GM12878 (cell line): ENCODE data around the gene MANF. TPM values are rescaled to one million over a fixed set of nuclear protein-coding genes. Genes with fewer than 3 reads are reported as not detected.

Source experiments
- ATAC-seq: fragments of 200-7000 bp; cut with Tn5 transposase; 3 replicates; pipeline ENCODE4 v1.9.1; 2020; ENCODE audit warnings: mild to moderate bottlenecking, moderate library complexity
- BruUV-seq: library from RNA; stranded (reverse); fragments of 400-500 nt; replicated peaks from 2 replicates; lab custom pipeline; 2021; lab: Mats Ljungman, UMichigan
- CTCF ChIA-PET: fragments of 300-600 bp; sonication (Branson Sonifier 250); formaldehyde crosslinking; extraction: SDS; loops from one replicate; lab custom pipeline; 2021; ENCODE audit warnings: inconsistent platforms; lab: Yijun Ruan, JAX
- POLR2A ChIA-PET: fragments of 350-600 bp; formaldehyde crosslinking; extraction: SDS; loops from one replicate; lab custom pipeline; 2021; ENCODE audit warnings: inconsistent platforms; lab: Charles Lee
- RAD21 ChIA-PET: fragments of 300-600 bp; sonication (Branson Sonifier 250); formaldehyde crosslinking; loops from one replicate; lab custom pipeline; 2023; ENCODE audit warnings: antibody characterized with exemption; ENCODE audit not compliant: unreplicated experiment; lab: Charles Lee
- SMC1A ChIA-PET: fragments of 300-600 bp; sonication (Branson Sonifier 250); formaldehyde crosslinking; loops from one replicate; lab custom pipeline; 2023; ENCODE audit not compliant: unreplicated experiment, uncharacterized antibody; lab: Charles Lee
- DNase-seq: peaks from one replicate; pipeline ENCODE4 v3.0.0-alpha.2; 2011; ENCODE audit warnings: low read depth, low spot score
- FAIRE-seq: peaks from 3 replicates; lab custom pipeline; 2011; peaks lifted over from hg19 to GRCh38; lab: Jason Lieb, UNC
- H2AFZ ChIP-seq: 2 replicates; pipeline ENCODE4 v1.6.0; 2011; ENCODE audit warnings: low read depth, low read length, control low read depth; ENCODE audit not compliant: control insufficient read depth
- H3K27ac ChIP-seq: 2 replicates; pipeline ENCODE4 v1.5.1; 2011; ENCODE audit warnings: control low read depth; ENCODE audit not compliant: control insufficient read depth, insufficient read depth
- H3K27me3 ChIP-seq, 2 experiments: replicated peaks in 1 of 2; 2 replicates each; pipeline versions ENCODE4 v1.6.0 to v1.6.1; 2011; ENCODE audit warnings: low read length in 1 of 2; ENCODE audit not compliant: control insufficient read depth in 2 of 2, insufficient read depth in 2 of 2
- H3K36me3 ChIP-seq, 2 experiments: 2 replicates each; pipeline ENCODE4 v1.5.1; 2011; ENCODE audit warnings: low read length in 1 of 2; ENCODE audit not compliant: control insufficient read depth in 2 of 2, insufficient read depth in 2 of 2
- H3K4me1 ChIP-seq: 2 replicates; pipeline ENCODE4 v1.6.1; 2011; ENCODE audit warnings: mild to moderate bottlenecking, low read length, moderate library complexity, mixed read lengths; ENCODE audit not compliant: control insufficient read depth, insufficient read depth
- H3K4me2 ChIP-seq: 2 replicates; pipeline ENCODE4 v1.6.0; 2011; ENCODE audit warnings: control low read depth; ENCODE audit not compliant: control insufficient read depth, insufficient read depth
- H3K4me3 ChIP-seq: fragments of 200-600 bp; sonication (generic); 2 replicates; pipeline ENCODE4 v1.5.1; 2016
- H3K79me2 ChIP-seq: 2 replicates; pipeline ENCODE4 v1.6.0; 2011; ENCODE audit warnings: low read length; ENCODE audit not compliant: control insufficient read depth, insufficient read depth
- H3K9ac ChIP-seq: 2 replicates; pipeline ENCODE4 v1.8.0; 2011; ENCODE audit warnings: low read length, control low read depth, mixed read lengths; ENCODE audit not compliant: control insufficient read depth, insufficient read depth
- H3K9me3 ChIP-seq: replicated peaks from 3 replicates; pipeline ENCODE4 v1.5.1; 2011; ENCODE audit warnings: mild to moderate bottlenecking, low read length; ENCODE audit not compliant: control insufficient read depth, insufficient read depth
- H4K20me1 ChIP-seq: 2 replicates; pipeline ENCODE4 v1.6.0; 2011; ENCODE audit not compliant: control insufficient read depth, insufficient read depth
- ATF2 ChIP-seq: IDR thresholded peaks from 2 replicates; pipeline ENCODE4 v1.6.1; 2012; ENCODE audit warnings: low read length, inconsistent platforms
- BRCA1 ChIP-seq: IDR thresholded peaks from 2 replicates; pipeline ENCODE4 v1.6.1; 2011; ENCODE audit warnings: low read depth, low read length, improper control_type of control experiment
- CBX3 ChIP-seq: fragments of 200-600 bp; sonication (generic); IDR thresholded peaks from 2 replicates; pipeline ENCODE4 v1.6.1; 2016; ENCODE audit warnings: low read depth, borderline replicate concordance
- EGR1 ChIP-seq, 2 experiments: IDR thresholded peaks; 1 replicate in 1 of 2; 2 replicates in 1 of 2; pipeline ENCODE4 v1.6.1; 2011 to 2012; ENCODE audit warnings: low read depth in 2 of 2, low read length in 2 of 2, borderline replicate concordance in 1 of 2, mild to moderate bottlenecking in 1 of 2, moderate library complexity in 1 of 2
- IKZF2 ChIP-seq, 2 experiments: fragments of 450-650 bp; IDR thresholded peaks; 2 replicates each; pipeline ENCODE4 v1.6.1; 2017; ENCODE audit warnings: mild to moderate bottlenecking in 2 of 2, moderate library complexity in 2 of 2
- IRF5 ChIP-seq: fragments of 450-650 bp; IDR thresholded peaks from 2 replicates; pipeline ENCODE4 v1.6.1; 2017; ENCODE audit warnings: borderline replicate concordance
- JUNB ChIP-seq: IDR thresholded peaks from 2 replicates; pipeline ENCODE4 v1.6.1; 2016; ENCODE audit warnings: antibody characterized with exemption, mild to moderate bottlenecking
- MTA3 ChIP-seq: IDR thresholded peaks from 2 replicates; pipeline ENCODE4 v1.6.1; 2012; ENCODE audit warnings: low read length, inconsistent platforms, borderline replicate concordance
- NR2C1 ChIP-seq: fragments of 450-650 bp; IDR thresholded peaks from 2 replicates; pipeline ENCODE4 v1.6.1; 2017; ENCODE audit warnings: antibody characterized with exemption, mild to moderate bottlenecking, moderate library complexity
- STAT1 ChIP-seq: fragments of 450-650 bp; conservative IDR thresholded peaks from 2 replicates; pipeline ENCODE4 v1.6.1; 2014; ENCODE audit warnings: antibody characterized with exemption, mild to moderate bottlenecking
- SUPT20H ChIP-seq: IDR thresholded peaks from 2 replicates; pipeline ENCODE4 v1.6.1; 2011; ENCODE audit warnings: low read depth, mild to moderate bottlenecking, low read length, moderate library complexity, borderline replicate concordance; ENCODE audit not compliant: control insufficient read depth
- SUZ12 ChIP-seq: fragments of 200-600 bp; sonication (generic); IDR thresholded peaks from one replicate; pipeline ENCODE4 v1.6.1; 2018; ENCODE audit warnings: antibody characterized with exemption, mild to moderate bottlenecking; ENCODE audit not compliant: unreplicated experiment
- WGBS: methylation state at CpG from one replicate; pipeline ENCODE4 v1.1.6; 2016; ENCODE audit warnings: low lambda C conversion rate; ENCODE audit not compliant: insufficient replicate concordance, insufficient coverage; ENCODE audit errors: missing lambda C conversion rate; 5-methylcytosine and 5-hydroxymethylcytosine counted together
- in situ Hi-C: fragments of 300-500 bp; cut with MboI; formaldehyde crosslinking; loops from 9 replicates; pipeline ENCODE4 v1.14.3; 2018; ENCODE audit warnings: mixed read lengths
- intact Hi-C: fragments of 100-400 bp; cut with micrococcal nuclease; formaldehyde crosslinking; loops from one replicate; pipeline ENCODE4 v1.14.2; 2022; ENCODE audit not compliant: unreplicated experiment
- polyA plus RNA-seq, 11 experiments: library from polyadenylated mRNA; depleted of rRNA in 4 of 11; unstranded in 6 of 11; stranded (reverse) in 5 of 11; fragments of >200 nt; fragmentation: Nextera tagmentation in 4 of 11; fragmentation: Illumina TruSeq in 1 of 11; extraction: Ambion mirVana in 4 of 11; extraction: Trizol in 1 of 11; gene quantifications; 1 replicate in 1 of 11; 2 replicates in 10 of 11; pipeline versions ENCODE4 v1.2.1 to v1.2.3, GENCODE V29; 2011 to 2016; ENCODE audit warnings: inconsistent platforms in 2 of 11, missing spikeins in 2 of 11, low read depth in 1 of 11
- total RNA-seq, 4 experiments: library from RNA; depleted of rRNA in 3 of 4; stranded (reverse); fragments of >200 nt in 3 of 4; fragmentation: Illumina TruSeq in 1 of 4; extraction: Trizol in 1 of 4; gene quantifications; 2 replicates each; pipeline versions ENCODE4 v1.2.1 to v1.2.3, GENCODE V29; 2013 to 2021

Gene MANF
- total and polyA plus RNA-seq, 10 of the 15 experiments (the other 5 are each of a cell fraction or from before 2014, with no cell fraction given) = 22.0 to 120 (median 82.9) TPM

GRCh38 chr3:51436998-51437639, 52.0 kb downstream of the MANF start:
- TF ChIP-seq NR2C1 (no peak), SUZ12 (no peak), ATF2 (no peak), STAT1 (no peak), IRF5 (no peak), JUNB (no peak), BRCA1 (no peak), EGR1 (IDR thresholded peaks at IDR 0.05; ENCODE audit: borderline replicate concordance in 1 of 2, low read depth in 2 of 2, low read length in 2 of 2) (no peak), IKZF2 (IDR thresholded peaks at IDR 0.05) (no peak), MTA3 (no peak), SUPT20H (no peak), CBX3 (no peak)
- no peaks in the 10 kb centered on the region for H3K27me3 ChIP-seq
- H3K79me2 ChIP-seq = no peaks in the 10 kb centered on the region
- H3K4me1 ChIP-seq = no peaks in the 10 kb centered on the region
- H4K20me1 ChIP-seq = no peaks in the 10 kb centered on the region
- H3K36me3 ChIP-seq = peaks cover 5 to 26% of the 10 kb centered on the region in 2 experiments
- CTCF ChIA-PET = interaction anchor here (0.7 to 3.0 kb wide), 3 partner anchors 17 to 399 kb away, joined by 3 to 8 read pairs (median 3); no protein-coding TSS in a partner anchor
- no peak overlapping the region for H3K9ac ChIP-seq
- POLR2A ChIA-PET = no interaction called here
- ATAC-seq = no peak
- RAD21 ChIA-PET = no interaction called here
- no TSS peak for BruUV-seq
- H3K27ac ChIP-seq = no peak overlapping the region
- in situ Hi-C loops = no loop called here
- SMC1A ChIA-PET = no interaction called here
- no peak for DNase-seq
- no peak overlapping the region for H3K4me2 ChIP-seq
- intact Hi-C loops = no loop called here
- no peak for FAIRE-seq
- WGBS = 97% methylated on average over 8 of the region's 8 CpGs
- H2AFZ ChIP-seq = no peak overlapping the region
- H3K4me3 ChIP-seq = no peak overlapping the region
- no peaks in the 10 kb centered on the region for H3K9me3 ChIP-seq

Other genes starting within 250 kb of the MANF start
- gene RBM15B, start 6.0 kb downstream of the MANF start, total RNA-seq (2014; rRNA removed) = 23.1 and 26.1 TPM in 2 replicates
- gene RBM15B, start 6.0 kb downstream of the MANF start, total RNA-seq (2014; rRNA removed; fragmentation: Illumina TruSeq; extraction: Trizol) = 17.8 and 19.9 TPM in 2 replicates
- 34.5 and 34.8 TPM in 2 replicates for gene RBM15B, start 6.0 kb downstream of the MANF start, total RNA-seq (2021)
- 5.1 and 6.1 TPM in 2 replicates for gene RBM15B, start 6.0 kb downstream of the MANF start, polyA plus RNA-seq (2011; rRNA removed)
- 12.5 and 21.2 TPM in 2 replicates for gene RBM15B, start 6.0 kb downstream of the MANF start, polyA plus RNA-seq (2014; fragmentation: Illumina TruSeq; extraction: Trizol)
- gene RBM15B, start 6.0 kb downstream of the MANF start, polyA plus RNA-seq (2014; fragmentation: Nextera tagmentation; extraction: Ambion mirVana) = 1 to 10 TPM; 2.4 to 3.0 TPM
- 22.9 and 23.6 TPM in 2 replicates for gene RBM15B, start 6.0 kb downstream of the MANF start, polyA plus RNA-seq (2014; rRNA removed)
- 10 to 100 TPM in 1 of 2 experiments, 1 to 10 TPM in 1; 3.5 to 18.3 TPM for gene RBM15B, start 6.0 kb downstream of the MANF start, polyA plus RNA-seq (2016; fragmentation: Nextera tagmentation; extraction: Ambion mirVana)
- 22.6 and 23.9 TPM in 2 replicates for gene DCAF1, start 114.7 kb downstream of the MANF start, total RNA-seq (2014; rRNA removed)
- gene DCAF1, start 114.7 kb downstream of the MANF start, total RNA-seq (2014; rRNA removed; fragmentation: Illumina TruSeq; extraction: Trizol) = 22.0 and 22.9 TPM in 2 replicates
- 28.8 and 31.5 TPM in 2 replicates for gene DCAF1, start 114.7 kb downstream of the MANF start, total RNA-seq (2021)
- 20.8 and 24.1 TPM in 2 replicates for gene DCAF1, start 114.7 kb downstream of the MANF start, polyA plus RNA-seq (2011; rRNA removed)
- 33.9 and 38.4 TPM in 2 replicates for gene DCAF1, start 114.7 kb downstream of the MANF start, polyA plus RNA-seq (2014; fragmentation: Illumina TruSeq; extraction: Trizol)
- 1 to 10 TPM; 2.7 to 7.8 TPM for gene DCAF1, start 114.7 kb downstream of the MANF start, polyA plus RNA-seq (2014; fragmentation: Nextera tagmentation; extraction: Ambion mirVana)
- gene DCAF1, start 114.7 kb downstream of the MANF start, polyA plus RNA-seq (2014; rRNA removed) = 22.6 and 25.2 TPM in 2 replicates
- gene DCAF1, start 114.7 kb downstream of the MANF start, polyA plus RNA-seq (2016; fragmentation: Nextera tagmentation; extraction: Ambion mirVana) = 10 to 100 TPM; 20.1 to 22.6 TPM
- 12.0 and 12.8 TPM in 2 replicates for gene RAD54L2, start 153.4 kb downstream of the MANF start, total RNA-seq (2014; rRNA removed)
- 12.2 and 12.6 TPM in 2 replicates for gene RAD54L2, start 153.4 kb downstream of the MANF start, total RNA-seq (2014; rRNA removed; fragmentation: Illumina TruSeq; extraction: Trizol)
- 23.8 and 24.7 TPM in 2 replicates for gene RAD54L2, start 153.4 kb downstream of the MANF start, total RNA-seq (2021)
- gene RAD54L2, start 153.4 kb downstream of the MANF start, polyA plus RNA-seq (2011; rRNA removed) = 7.0 and 8.0 TPM in 2 replicates
- 10.3 and 10.7 TPM in 2 replicates for gene RAD54L2, start 153.4 kb downstream of the MANF start, polyA plus RNA-seq (2014; fragmentation: Illumina TruSeq; extraction: Trizol)
- 1 to 10 TPM; 2.2 to 4.2 TPM for gene RAD54L2, start 153.4 kb downstream of the MANF start, polyA plus RNA-seq (2014; fragmentation: Nextera tagmentation; extraction: Ambion mirVana)
- 7.1 TPM in 2 replicates for gene RAD54L2, start 153.4 kb downstream of the MANF start, polyA plus RNA-seq (2014; rRNA removed)
- gene RAD54L2, start 153.4 kb downstream of the MANF start, polyA plus RNA-seq (2016; fragmentation: Nextera tagmentation; extraction: Ambion mirVana) = 10 to 100 TPM; 15.2 to 16.4 TPM